Psoas muscle (tissue), 8 donors: Measurements from ENCODE around the gene ARMC5. TPM values are rescaled to one million over a fixed set of nuclear protein-coding genes. Genes with fewer than 3 reads are reported as not detected.
A peak's percentile ranks its signal among the peaks of the same experiment; 100 is the strongest.

ENCODE experiments used
- ATAC-seq, 4 donors: fragments of 200-7000 bp; cut with Tn5 transposase; one replicate each; pipeline ENCODE4 v1.9.1; 2020; ENCODE audit warnings: moderate library complexity in 3 of 4, mild to moderate bottlenecking in 2 of 4
- DNase-seq, 2 donors: peaks; one replicate each; pipeline ENCODE4 v3.0.0-alpha.2; 2020
- H3K27ac ChIP-seq: fragments of 200-600 bp; one replicate; pipeline ENCODE4 v1.8.0; 2022
- H3K27me3 ChIP-seq, 3 donors: fragments of 200-600 bp in 1 of 3; one replicate each; pipeline versions ENCODE4 v1.6.1 to v1.8.0; 2013 to 2022; ENCODE audit warnings: low read length in 2 of 3, mild to moderate bottlenecking in 2 of 3, moderate library complexity in 1 of 3; ENCODE audit not compliant: insufficient read depth in 3 of 3
- H3K36me3 ChIP-seq, 2 donors: fragments of 200-600 bp in 1 of 2; one replicate each; pipeline versions ENCODE4 v1.6.1 to v1.8.0; 2013 to 2022; ENCODE audit warnings: low read depth in 1 of 2, mild to moderate bottlenecking in 1 of 2, moderate library complexity in 1 of 2; ENCODE audit not compliant: insufficient read depth in 1 of 2
- H3K4me1 ChIP-seq: fragments of 200-600 bp; one replicate; pipeline ENCODE4 v1.8.0; 2022
- H3K4me3 ChIP-seq: fragments of 200-600 bp; one replicate; pipeline ENCODE4 v1.8.0; 2022; ENCODE audit warnings: mild to moderate bottlenecking
- H3K9me3 ChIP-seq: fragments of 200-600 bp; one replicate; pipeline ENCODE4 v1.8.0; 2022
- CTCF ChIP-seq: fragments of 200-600 bp; IDR thresholded peaks from one replicate; pipeline ENCODE4 v1.8.0; 2022; ENCODE audit warnings: antibody characterized with exemption
- WGBS, 3 donors: extraction: QIAGEN DNeasy Blood & Tissue Kit; methylation state at CpG; one replicate each; pipeline versions ENCODE4 v1.1.6 to v1.1.7; 2013; 5-methylcytosine and 5-hydroxymethylcytosine counted together
- intact Hi-C, 2 donors: fragments of 100-400 bp; cut with DNase I; formaldehyde crosslinking; loops; one replicate each; pipeline versions ENCODE4 v1.11.0 to v1.14.2; 2022
- polyA plus RNA-seq, 3 donors: library from polyadenylated mRNA; stranded (reverse); fragments of 200-250 nt; gene quantifications; one replicate each; pipeline ENCODE4 v1.2.3, GENCODE V29; 2013
- total RNA-seq, 4 donors: library from RNA; stranded (reverse); fragmentation: NEBNext Ultra II Directional in 2 of 4; extraction: Animal tissue kit (Norgen Biotek cat#: 25700) in 2 of 4; gene quantifications; one replicate each; pipeline versions ENCODE4 v1.2.1 to v1.2.4, GENCODE V29; 2021 to 2023
- donor health status: healthy with polysubstance abuse.
- donor health status: DM: no; HTN: no; CAD: no; lungs with moderate emphysema.
- donor health status: Bipolar disorder and iron deficiency.
- donor health status: healthy.
- donor health status: DM: yes; HTN: yes; CAD: no.
- donor health status: DM: no; HTN: no; CAD: no.
- donor health status: DM: no; HTN: no; CAD: no.
- donor health status: DM: yes; HTN: yes; CAD: no.

The ARMC5 gene
- total and polyA plus RNA-seq, 7 donors, result 6.5 to 18.7 (median 11.4) TPM

- ATAC-seq (no peak), DNase-seq (no peak)
- Histone ChIP-seq H3K4me1 (peaks cover 17% of the 10 kb centered on the region), H3K4me3 (no peak overlapping the region), H3K27ac (no peak overlapping the region), H3K36me3 (peaks cover 0 to 45% of the 10 kb centered on the region in 2 donors), H3K9me3 (no peaks in the 10 kb centered on the region), H3K27me3 (no peaks in the 10 kb centered on the region)
- no peak for TF ChIP-seq CTCF
- intact Hi-C loops, result loop anchor here in 1 of 2 donors (10.0 kb wide), 2 partner anchors 211 to 371 kb away; partner anchors contain the start of gene ZNF267
- WGBS, 3 donors, result 40 to 52% (median 51%) methylated on average over 8 of the region's 8 CpGs
Observed at GRCh38 chr16:31504159-31504558, 44.9 kb downstream of the ARMC5 start.

GRCh38 chr16:31505483-31505882 lies 46.2 kb downstream of the ARMC5 start:
- H3K27me3 ChIP-seq, result no peaks in the 10 kb centered on the region
- H3K4me3 ChIP-seq, result no peak overlapping the region
- ATAC-seq (no peak), DNase-seq (no peak)
- TF ChIP-seq CTCF, result no peak
- 69 to 72% (median 70%) methylated on average over 4 of the region's 4 CpGs for WGBS, 3 donors
- H3K9me3 ChIP-seq, result no peaks in the 10 kb centered on the region
- peaks cover 0 to 31% of the 10 kb centered on the region in 2 donors for H3K36me3 ChIP-seq
- peaks cover 21% of the 10 kb centered on the region for H3K4me1 ChIP-seq
- intact Hi-C loops, result loop anchor here in 1 of 2 donors (10.0 kb wide), 2 partner anchors 209 to 369 kb away; partner anchors contain the start of gene ZNF267
- no peak overlapping the region for H3K27ac ChIP-seq

- ATAC-seq (peak in 3 of 4 donors; percentile 1 to 20 (median 14)), DNase-seq (no peak)
- Histone ChIP-seq H3K9me3 (no peaks in the 10 kb centered on the region), H3K27ac (peak overlapping the region; percentile 96), H3K27me3 (no peaks in the 10 kb centered on the region), H3K4me1 (peaks cover 21% of the 10 kb centered on the region), H3K4me3 (peak overlapping the region; percentile 92), H3K36me3 (peaks cover 0 to 27% of the 10 kb centered on the region in 2 donors)
- TF ChIP-seq CTCF, result no peak
- intact Hi-C loops, result loop anchor here in 1 of 2 donors (10.0 kb wide), 2 partner anchors 207 to 367 kb away; partner anchors contain the start of gene ZNF267
- 2% methylated on average over 12 of the region's 12 CpGs for WGBS, 3 donors
Observed at GRCh38 chr16:31507617-31507928, 48.3 kb downstream of the ARMC5 start.

- no peaks in the 10 kb centered on the region for H3K9me3 ChIP-seq
- H3K27ac ChIP-seq, result peak within 1 kb of the TSS; percentile 96
- no peak for TF ChIP-seq CTCF
- intact Hi-C loops, result loop anchor here (2.0 to 10.0 kb wide), 3 partner anchors 49 to 367 kb away; partner anchors contain the start of genes ARMC5 (in 1 of the 2) and ZNF267 (in 1 of the 2)
- peak within 1 kb of the TSS; percentile 92 for H3K4me3 ChIP-seq
- peaks cover 0 to 27% of the 10 kb centered on the region in 2 donors for H3K36me3 ChIP-seq
- H3K4me1 ChIP-seq, result peaks cover 21% of the 10 kb centered on the region
- no peaks in the 10 kb centered on the region for H3K27me3 ChIP-seq
- DNase-seq (peak; percentile 92 to 96), ATAC-seq (peak; percentile 97 to 99 (median 98))
- WGBS, 3 donors, result 0 to 1% (median 0%) methylated on average over 53 to 65 of the region's 65 CpGs
Observed at GRCh38 chr16:31507929-31508705, 48.8 kb downstream of the ARMC5 start, which contains the start of gene RUSF1. TSS of gene RUSF1 (minus strand) at chr16:31508391. CDS start at chr16:31508373, 18 bp downstream.
